Measurements from ENCODE around the gene DTX2.
"Not testable (repeated sequence)": the region's sequence is repeated elsewhere in the genome, so short reads cannot be mapped to it uniquely, and the experiment has no call there.

The DTX2 gene

DNA sequence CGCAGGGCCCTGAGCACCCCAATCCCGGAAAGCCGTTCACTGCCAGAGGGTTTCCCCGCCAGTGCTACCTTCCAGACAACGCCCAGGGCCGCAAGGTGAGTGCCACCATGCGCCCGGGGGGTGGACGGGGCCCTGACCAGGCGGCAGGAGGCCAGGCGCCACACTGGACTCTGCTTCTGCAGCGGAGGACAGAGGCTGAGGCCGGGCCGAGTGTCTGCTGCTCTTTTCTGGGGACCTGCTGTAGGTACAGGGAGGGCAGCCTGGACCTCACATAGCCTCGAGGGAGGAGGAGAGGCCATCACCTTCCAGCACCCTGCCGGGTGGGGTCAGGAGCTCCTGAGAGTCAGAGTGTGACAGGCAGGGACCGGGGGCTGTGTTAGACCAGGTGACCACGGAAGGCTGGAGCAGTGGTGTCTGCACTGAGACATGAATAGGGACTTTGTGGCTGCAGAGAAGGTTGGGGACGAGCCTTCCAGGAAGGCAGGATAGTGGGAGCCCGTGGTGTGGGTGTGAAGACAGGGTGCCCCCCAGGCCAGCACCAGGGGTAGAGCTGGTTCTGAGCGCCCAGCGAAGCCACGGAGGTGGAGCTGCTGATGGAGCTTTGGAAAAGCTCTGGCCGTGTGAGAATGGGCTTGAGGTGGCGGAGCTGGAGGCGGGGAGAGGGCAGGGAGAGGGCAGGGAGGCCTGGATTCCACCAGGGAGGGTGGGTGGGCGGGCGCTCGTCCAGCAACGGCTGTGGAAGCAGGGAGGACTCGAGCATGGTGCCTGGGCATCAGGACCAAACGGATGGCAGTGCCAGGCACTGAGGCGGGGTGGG is 43.0 kb downstream of the DTX2 start:
- DNase-seq (ENCODE audit: low spot score); CTCF ChIA-PET: not testable (repeated sequence)
- H3K27ac ChIP-seq: peak overlapping the region; percentile 67
- POLR2A ChIA-PET (ENCODE audit: low non-redundant PET): interaction anchor here (0.6 kb wide), 1 partner anchor 81 kb away, joined by 4 read pairs; no protein-coding TSS in a partner anchor

DNA sequence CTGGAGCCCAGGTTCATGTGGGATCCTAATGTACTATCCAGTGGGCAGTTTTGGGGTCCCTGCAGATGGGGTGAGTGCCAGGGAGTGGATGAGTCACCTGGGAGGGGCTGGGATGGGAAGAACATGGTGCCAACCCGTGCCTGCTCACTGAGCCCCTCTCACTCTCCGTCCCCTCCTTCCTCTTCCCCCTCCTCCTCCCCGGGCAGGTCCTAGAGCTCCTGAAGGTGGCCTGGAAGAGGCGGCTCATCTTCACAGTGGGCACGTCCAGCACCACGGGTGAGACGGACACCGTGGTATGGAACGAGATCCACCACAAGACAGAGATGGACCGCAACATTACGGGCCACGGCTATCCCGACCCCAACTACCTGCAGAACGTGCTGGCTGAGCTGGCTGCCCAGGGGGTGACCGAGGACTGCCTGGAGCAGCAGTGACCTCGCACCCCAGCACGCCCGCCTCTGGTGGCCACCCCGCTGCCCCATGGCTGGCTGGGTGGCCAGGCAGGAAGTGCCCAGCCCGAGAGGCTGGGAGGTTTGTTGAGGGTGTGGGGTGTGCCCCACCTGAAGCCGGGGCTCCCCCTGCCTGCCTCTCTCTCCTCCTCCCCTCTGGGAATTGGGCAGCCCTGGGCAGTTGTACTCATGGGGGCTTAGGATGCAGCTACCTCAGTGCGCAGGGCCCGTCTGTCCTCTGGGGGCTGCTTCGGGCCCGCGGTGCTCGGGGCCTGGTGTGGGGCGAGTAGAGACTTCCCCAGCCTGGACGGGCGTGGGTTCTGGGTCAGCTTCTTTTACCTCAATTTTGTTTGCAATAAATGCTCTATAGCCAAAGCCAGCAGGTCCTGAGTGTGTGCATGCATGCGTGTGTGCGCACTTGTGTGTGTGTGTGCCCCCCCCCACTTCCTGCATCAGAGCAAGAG is 43.9 kb downstream of the DTX2 start:
- CTCF ChIA-PET: no interaction called here

DNA sequence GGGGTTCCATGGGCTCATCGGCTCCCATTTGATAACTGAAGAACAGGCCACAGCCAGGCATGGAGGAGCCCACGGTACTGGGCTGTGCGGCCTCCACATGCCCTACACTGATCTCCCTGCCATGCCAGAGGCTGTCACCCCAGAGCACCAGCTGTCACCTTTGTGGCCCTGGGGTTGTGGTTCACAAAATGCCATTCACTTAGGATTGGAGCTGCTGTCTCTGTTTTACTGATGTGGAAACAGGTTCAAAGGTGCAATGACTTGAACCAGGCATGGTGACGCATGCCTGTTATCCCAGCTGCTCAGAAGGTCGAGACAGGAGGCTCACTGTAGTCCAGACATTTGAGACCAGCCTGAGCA is 44.6 kb downstream of the DTX2 start:
- TF ChIP-seq, protein P1, sequence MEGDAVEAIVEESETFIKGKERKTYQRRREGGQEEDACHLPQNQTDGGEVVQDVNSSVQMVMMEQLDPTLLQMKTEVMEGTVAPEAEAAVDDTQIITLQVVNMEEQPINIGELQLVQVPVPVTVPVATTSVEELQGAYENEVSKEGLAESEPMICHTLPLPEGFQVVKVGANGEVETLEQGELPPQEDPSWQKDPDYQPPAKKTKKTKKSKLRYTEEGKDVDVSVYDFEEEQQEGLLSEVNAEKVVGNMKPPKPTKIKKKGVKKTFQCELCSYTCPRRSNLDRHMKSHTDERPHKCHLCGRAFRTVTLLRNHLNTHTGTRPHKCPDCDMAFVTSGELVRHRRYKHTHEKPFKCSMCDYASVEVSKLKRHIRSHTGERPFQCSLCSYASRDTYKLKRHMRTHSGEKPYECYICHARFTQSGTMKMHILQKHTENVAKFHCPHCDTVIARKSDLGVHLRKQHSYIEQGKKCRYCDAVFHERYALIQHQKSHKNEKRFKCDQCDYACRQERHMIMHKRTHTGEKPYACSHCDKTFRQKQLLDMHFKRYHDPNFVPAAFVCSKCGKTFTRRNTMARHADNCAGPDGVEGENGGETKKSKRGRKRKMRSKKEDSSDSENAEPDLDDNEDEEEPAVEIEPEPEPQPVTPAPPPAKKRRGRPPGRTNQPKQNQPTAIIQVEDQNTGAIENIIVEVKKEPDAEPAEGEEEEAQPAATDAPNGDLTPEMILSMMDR (conservative IDR thresholded peaks at IDR 0.05; ENCODE audit: low read depth): no peak
- POLR2A ChIA-PET (ENCODE audit: low non-redundant PET): no interaction called here
- CTCF ChIA-PET: no interaction called here
- H3K27ac ChIP-seq: peak overlapping the region; percentile 67
- no peak for DNase-seq (ENCODE audit: low spot score)

More for the DNA sequence above, 43.9 kb downstream of the DTX2 start:
- POLR2A ChIA-PET (ENCODE audit: low non-redundant PET): interaction anchor here (0.6 kb wide), 1 partner anchor 82 kb away, joined by 4 read pairs; no protein-coding TSS in a partner anchor
- peak overlapping the region; percentile 67 for H3K27ac ChIP-seq
- DNase-seq (ENCODE audit: low spot score): no peak
- TF ChIP-seq, protein P1 (conservative IDR thresholded peaks at IDR 0.05; ENCODE audit: low read depth): no peak

DNA sequence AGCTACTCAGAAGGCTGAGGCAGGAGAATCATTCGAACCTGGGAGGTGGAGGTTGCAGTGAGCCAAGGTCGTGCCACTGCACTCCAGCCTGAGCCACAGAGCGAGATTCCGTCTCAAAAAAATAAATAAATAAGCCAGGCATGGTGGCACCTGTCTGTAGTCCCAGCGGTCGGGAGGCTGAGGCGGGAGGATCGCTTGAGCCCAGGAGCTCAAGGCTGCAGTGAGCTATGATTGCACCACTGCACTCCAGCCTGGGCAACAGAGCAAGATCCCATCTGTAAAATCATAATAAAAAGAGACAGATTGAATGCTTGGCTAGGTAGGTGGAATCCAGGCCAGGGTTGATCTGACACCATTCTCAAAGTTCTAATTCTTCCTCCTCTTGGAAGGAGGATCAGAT is 45.1 kb downstream of the DTX2 start:
- DNase-seq (ENCODE audit: low spot score); POLR2A ChIA-PET (ENCODE audit: low non-redundant PET); CTCF ChIA-PET: not testable (repeated sequence)
- peak overlapping the region; percentile 67 for H3K27ac ChIP-seq

DNA sequence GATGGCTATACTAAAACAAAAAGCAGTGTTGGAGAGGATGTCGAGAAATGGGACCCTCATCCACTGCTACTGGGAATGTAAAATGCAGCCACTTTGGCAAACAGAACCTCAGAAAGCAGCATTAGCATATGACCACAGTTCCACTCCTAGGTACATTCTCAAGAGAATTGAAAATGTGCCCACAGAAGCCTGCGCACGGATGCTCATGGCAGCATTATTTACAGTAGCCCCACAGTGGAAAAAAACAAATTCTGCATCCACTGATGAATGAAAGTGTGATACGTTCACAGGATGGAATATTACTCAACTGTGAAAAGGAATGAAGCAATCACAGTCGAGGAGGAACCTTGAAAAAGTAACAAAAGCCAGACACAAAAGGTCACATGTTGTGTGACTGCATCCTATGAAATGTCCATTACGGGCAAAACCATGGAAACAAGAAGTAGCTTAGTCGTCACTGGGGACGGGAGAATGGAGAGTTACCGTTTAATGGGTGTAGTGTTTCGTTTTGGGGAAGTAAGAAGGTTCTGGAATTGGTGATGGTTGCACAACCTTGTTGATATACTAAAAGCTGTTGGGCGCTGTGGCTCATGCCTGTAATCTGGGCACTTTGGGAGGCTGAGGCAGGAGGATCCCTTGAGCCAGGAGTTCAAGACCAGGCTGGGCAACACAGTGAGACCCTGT is 46.4 kb downstream of the DTX2 start:
- H3K27ac ChIP-seq: peak overlapping the region; percentile 88; the same call in 1 of the 2 replicates
- ChIA-PET CTCF (no interaction called here), POLR2A (ENCODE audit: low non-redundant PET) (no interaction called here)
- TF ChIP-seq, protein P1 (conservative IDR thresholded peaks at IDR 0.05; ENCODE audit: low read depth): no peak
- no peak for DNase-seq (ENCODE audit: low spot score)

DNA sequence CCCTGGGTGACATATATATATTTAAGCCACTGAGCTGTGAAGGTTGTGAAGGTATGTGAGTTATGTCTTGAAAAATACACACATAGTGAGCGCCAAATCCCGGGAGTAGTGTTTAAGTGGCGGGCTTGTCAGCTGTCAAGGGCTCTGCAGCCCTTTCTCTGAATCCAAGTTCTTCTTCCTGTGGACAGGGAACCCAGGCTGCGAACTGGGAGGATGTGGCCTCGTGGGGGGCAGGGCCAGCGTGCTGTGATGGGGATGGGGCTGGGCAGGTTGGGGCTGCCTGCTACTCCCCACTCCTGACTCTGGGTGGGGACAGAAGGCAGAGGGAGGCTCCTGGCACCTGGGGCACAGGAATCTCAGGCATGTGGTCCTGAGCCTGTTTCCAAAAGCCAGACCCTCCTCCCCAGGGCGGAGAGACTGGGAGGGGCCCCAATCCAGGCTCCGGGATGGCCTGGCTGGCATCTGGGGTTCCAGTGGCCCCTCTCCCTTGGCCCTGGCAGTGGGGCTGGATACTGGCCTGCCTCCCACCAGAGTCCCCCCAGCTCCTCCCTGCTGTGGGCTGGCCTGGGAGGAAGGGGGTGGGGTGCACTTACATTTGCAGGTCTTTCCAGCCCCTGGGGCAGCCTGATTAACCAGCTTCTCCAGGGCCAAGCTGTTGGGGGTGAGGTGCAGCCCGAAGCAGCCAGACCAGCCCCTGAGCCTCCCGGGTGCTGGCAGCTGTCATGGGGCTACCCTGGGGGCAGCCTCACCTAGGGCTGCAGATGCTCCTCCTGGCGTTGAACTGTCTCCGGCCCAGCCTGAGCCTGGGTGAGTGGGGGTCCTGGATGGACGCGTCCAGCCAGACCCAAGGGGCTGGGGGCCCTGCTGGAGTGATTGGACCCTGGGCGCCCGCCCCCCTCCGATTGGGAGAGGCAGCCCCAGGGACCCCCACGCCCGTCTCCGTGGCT is 48.7 kb downstream of the DTX2 start, which contains the start of gene UPK3B:
Gene UPK3B (plus strand): TSS at position 622 of the 947 bp plus-strand sequence. CDS start 101 bp downstream, at position 723.
- DNase-seq (ENCODE audit: low spot score): peak; percentile 60
- CTCF ChIA-PET: no interaction called here
- POLR2A ChIA-PET (ENCODE audit: low non-redundant PET): no interaction called here
- H3K27ac ChIP-seq: peak within 1 kb of the TSS; percentile 88
- TF ChIP-seq, protein P1 (conservative IDR thresholded peaks at IDR 0.05; ENCODE audit: low read depth): no peak; the same call in 1 of the 2 replicates

DNA sequence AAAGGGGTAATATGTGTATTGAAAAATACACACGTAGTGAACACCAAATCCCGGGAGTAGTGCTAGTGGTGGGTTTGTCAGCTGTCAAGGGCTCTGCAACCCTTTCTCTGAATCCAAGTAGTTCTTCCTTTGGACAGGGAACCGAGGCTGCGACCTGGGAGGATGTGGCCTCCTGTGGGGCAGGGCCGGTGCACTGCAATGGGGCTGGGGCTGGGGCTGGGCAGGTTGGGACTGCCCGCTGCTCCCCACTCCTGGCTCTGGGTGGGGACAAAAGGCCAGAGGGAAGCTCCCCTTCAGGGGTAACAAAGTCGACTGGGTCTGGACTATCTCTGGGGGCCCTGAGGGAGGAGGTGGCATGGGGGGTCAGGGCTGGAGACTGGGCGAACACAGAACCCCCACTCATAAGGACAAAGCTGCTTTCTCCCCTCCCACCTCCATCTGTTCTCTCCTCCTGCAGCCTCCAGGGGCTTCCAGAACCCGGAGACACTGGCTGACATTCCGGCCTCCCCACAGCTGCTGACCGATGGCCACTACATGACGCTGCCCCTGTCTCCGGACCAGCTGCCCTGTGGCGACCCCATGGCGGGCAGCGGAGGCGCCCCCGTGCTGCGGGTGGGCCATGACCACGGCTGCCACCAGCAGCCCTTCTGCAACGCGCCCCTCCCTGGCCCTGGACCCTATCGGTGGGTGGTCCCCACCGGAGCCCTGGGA is 49.8 kb downstream of the DTX2 start:
- POLR2A ChIA-PET (ENCODE audit: low non-redundant PET); DNase-seq (ENCODE audit: low spot score); CTCF ChIA-PET: not testable (repeated sequence)
- H3K27ac ChIP-seq: peak overlapping the region; percentile 53

DNA sequence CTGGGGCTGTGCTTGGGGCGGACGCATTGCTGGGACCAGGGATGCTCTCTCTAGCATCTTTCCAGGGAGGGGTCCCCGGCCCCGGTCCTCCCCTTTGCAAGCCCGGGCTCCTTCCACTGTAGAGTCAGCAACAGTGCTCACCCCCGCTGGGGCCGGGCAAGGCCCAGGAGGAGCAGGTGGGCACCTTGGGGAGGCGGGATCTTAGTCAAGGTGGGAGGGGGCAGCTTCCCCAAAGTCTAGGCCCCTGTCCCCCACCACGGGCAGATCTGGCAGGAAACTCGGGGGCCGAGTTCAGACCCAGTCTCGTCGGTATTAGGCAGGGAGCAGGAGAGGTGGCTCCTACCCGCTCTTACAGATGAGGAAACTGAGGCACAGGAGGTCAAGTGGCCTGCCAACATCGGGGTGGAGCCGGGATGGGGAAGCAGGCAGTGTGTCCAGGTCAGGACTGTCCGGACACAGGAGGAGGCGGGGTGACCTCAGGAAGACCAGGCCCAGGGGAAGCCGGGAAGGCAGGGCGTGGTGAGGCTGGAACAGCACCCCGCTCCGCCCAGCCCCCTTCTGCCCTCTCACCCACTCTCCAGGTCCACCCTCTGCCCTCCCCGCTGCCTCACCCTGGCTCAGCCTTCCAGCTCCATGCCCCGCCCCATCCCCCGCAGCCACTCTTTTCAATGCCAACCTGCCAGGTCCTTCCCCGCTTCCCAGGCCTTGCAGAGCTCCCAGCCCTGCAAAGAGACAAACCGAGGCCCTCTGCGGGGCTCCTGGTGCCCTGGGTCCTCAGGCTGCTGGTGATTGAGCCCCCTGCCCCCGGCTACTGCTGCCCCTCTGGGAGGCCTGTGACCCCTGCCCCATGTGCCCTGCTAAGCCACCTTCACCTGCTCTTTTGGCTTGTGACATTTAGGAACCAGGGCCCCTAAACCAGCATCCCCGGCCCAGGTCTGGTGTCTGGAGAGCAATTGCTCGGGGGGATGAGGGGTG is 50.7 kb downstream of the DTX2 start:
- peak overlapping the region; percentile 77 for H3K27ac ChIP-seq
- CTCF ChIA-PET; POLR2A ChIA-PET (ENCODE audit: low non-redundant PET); DNase-seq (ENCODE audit: low spot score): not testable (repeated sequence)

Data from RWPE1 (cell line).